Activated naive CD8-positive, alpha-beta T cell treated with anti-CD3 and anti-CD28 coated beads, Interleukin-2, amount 10 ng/mL, durations not matched to agents 7 days and 5 days (primary cell): ENCODE data around the gene RBP3. TPM values are rescaled to one million over a fixed set of nuclear protein-coding genes. Genes with fewer than 3 reads are reported as not detected.

ENCODE experiments used
- ATAC-seq: fragments of 150-1000 bp; cut with Tn5 transposase; one replicate; pipeline ENCODE4 v1.10.0; 2021; ENCODE audit warnings: low read depth, moderate library complexity
- POLR2A ChIA-PET: fragments of 350-600 bp; sonication (Branson Sonifier 250); formaldehyde crosslinking; loops from one replicate; lab custom pipeline; 2021; ENCODE audit warnings: antibody characterized with exemption; lab: Charles Lee
- DNase-seq: peaks from one replicate; pipeline ENCODE4 v3.0.0; 2021
- H3K27ac Mint-ChIP-seq: one replicate; pipeline ENCODE4 v1.8.0; 2022; ENCODE audit warnings: mild to moderate bottlenecking, mixed read lengths
- H3K27me3 Mint-ChIP-seq: one replicate; pipeline ENCODE4 v1.8.0; 2022; ENCODE audit warnings: mild to moderate bottlenecking, moderate library complexity, mixed read lengths
- H3K36me3 Mint-ChIP-seq: one replicate; pipeline ENCODE4 v1.8.0; 2021; ENCODE audit warnings: mild to moderate bottlenecking, mixed read lengths
- H3K4me1 Mint-ChIP-seq: one replicate; pipeline ENCODE4 v1.8.0; 2021; ENCODE audit warnings: mixed read lengths
- H3K4me3 Mint-ChIP-seq: one replicate; pipeline ENCODE4 v1.8.0; 2022; ENCODE audit warnings: mild to moderate bottlenecking, moderate library complexity, mixed read lengths
- H3K9me3 Mint-ChIP-seq: one replicate; pipeline ENCODE4 v1.8.0; 2021; ENCODE audit warnings: mixed read lengths
- total RNA-seq, 2 experiments: library from RNA; stranded (reverse); gene quantifications; one replicate each; pipeline ENCODE4 v1.2.3, GENCODE V29; 2021

The RBP3 gene
- total RNA-seq, 2 experiments from 2014 or later = not detected

DNA sequence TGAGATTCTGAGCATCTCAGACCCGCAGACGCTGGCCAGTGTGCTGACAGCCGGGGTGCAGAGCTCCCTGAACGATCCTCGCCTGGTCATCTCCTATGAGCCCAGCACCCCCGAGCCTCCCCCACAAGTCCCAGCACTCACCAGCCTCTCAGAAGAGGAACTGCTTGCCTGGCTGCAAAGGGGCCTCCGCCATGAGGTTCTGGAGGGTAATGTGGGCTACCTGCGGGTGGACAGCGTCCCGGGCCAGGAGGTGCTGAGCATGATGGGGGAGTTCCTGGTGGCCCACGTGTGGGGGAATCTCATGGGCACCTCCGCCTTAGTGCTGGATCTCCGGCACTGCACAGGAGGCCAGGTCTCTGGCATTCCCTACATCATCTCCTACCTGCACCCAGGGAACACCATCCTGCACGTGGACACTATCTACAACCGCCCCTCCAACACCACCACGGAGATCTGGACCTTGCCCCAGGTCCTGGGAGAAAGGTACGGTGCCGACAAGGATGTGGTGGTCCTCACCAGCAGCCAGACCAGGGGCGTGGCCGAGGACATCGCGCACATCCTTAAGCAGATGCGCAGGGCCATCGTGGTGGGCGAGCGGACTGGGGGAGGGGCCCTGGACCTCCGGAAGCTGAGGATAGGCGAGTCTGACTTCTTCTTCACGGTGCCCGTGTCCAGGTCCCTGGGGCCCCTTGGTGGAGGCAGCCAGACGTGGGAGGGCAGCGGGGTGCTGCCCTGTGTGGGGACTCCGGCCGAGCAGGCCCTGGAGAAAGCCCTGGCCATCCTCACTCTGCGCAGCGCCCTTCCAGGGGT is 703 bp downstream of the RBP3 start:
- ATAC-seq (no peak), DNase-seq (no peak)
- no peaks in the 10 kb centered on the region for H3K36me3 Mint-ChIP-seq
- H3K4me3 Mint-ChIP-seq = no peak overlapping the region
- POLR2A ChIA-PET = no interaction called here
- no peak overlapping the region for H3K27ac Mint-ChIP-seq
- no peaks in the 10 kb centered on the region for H3K4me1 Mint-ChIP-seq
- H3K9me3 Mint-ChIP-seq = no peaks in the 10 kb centered on the region
- no peaks in the 10 kb centered on the region for H3K27me3 Mint-ChIP-seq

DNA sequence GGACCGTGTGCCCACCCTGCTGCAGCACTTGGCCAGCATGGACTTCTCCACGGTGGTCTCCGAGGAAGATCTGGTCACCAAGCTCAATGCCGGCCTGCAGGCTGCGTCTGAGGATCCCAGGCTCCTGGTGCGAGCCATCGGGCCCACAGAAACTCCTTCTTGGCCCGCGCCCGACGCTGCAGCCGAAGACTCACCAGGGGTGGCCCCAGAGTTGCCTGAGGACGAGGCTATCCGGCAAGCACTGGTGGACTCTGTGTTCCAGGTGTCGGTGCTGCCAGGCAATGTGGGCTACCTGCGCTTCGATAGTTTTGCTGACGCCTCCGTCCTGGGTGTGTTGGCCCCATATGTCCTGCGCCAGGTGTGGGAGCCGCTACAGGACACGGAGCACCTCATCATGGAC is 1.4 kb downstream of the RBP3 start:
- POLR2A ChIA-PET = no interaction called here
- H3K27me3 Mint-ChIP-seq = no peaks in the 10 kb centered on the region
- no peak for ATAC-seq

DNA sequence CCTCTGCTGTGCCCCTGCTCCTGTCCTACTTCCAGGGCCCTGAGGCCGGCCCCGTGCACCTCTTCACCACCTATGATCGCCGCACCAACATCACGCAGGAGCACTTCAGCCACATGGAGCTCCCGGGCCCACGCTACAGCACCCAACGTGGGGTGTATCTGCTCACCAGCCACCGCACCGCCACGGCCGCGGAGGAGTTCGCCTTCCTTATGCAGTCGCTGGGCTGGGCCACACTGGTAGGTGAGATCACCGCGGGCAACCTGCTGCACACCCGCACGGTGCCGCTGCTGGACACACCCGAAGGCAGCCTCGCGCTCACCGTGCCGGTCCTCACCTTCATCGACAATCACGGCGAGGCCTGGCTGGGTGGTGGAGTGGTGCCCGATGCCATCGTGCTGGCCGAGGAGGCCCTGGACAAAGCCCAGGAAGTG is 1.8 kb downstream of the RBP3 start:
- peak; percentile 17 for DNase-seq
- POLR2A ChIA-PET = no interaction called here
- Mint-ChIP-seq H3K4me3 (no peak overlapping the region), H3K27me3 (no peaks in the 10 kb centered on the region), H3K27ac (no peak overlapping the region), H3K36me3 (no peaks in the 10 kb centered on the region), H3K4me1 (no peaks in the 10 kb centered on the region), H3K9me3 (no peaks in the 10 kb centered on the region)
- no peak for ATAC-seq

More for the DNA sequence above, 1.4 kb downstream of the RBP3 start:
- Mint-ChIP-seq H3K4me3 (no peak overlapping the region), H3K4me1 (no peaks in the 10 kb centered on the region), H3K27ac (no peak overlapping the region), H3K9me3 (no peaks in the 10 kb centered on the region), H3K36me3 (no peaks in the 10 kb centered on the region)
- peak; percentile 4 for DNase-seq

DNA sequence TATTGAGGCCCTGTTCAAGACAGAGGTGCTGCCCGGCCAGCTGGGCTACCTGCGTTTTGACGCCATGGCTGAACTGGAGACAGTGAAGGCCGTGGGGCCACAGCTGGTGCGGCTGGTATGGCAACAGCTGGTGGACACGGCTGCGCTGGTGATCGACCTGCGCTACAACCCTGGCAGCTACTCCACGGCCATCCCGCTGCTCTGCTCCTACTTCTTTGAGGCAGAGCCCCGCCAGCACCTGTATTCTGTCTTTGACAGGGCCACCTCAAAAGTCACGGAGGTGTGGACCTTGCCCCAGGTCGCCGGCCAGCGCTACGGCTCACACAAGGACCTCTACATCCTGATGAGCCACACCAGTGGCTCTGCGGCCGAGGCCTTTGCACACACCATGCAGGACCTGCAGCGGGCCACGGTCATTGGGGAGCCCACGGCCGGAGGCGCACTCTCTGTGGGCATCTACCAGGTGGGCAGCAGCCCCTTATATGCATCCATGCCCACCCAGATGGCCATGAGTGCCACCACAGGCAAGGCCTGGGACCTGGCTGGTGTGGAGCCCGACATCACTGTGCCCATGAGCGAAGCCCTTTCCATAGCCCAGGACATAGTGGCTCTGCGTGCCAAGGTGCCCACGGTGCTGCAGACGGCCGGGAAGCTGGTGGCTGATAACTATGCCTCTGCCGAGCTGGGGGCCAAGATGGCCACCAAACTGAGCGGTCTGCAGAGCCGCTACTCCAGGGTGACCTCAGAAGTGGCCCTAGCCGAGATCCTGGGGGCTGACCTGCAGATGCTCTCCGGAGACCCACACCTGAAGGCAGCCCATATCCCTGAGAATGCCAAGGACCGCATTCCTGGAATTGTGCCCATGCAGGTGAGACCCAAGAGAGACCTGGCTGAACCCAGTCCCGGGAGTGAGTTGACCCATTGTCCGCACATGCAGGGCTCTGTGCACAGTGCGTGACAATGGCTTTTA is 2.8 kb downstream of the RBP3 start:
- H3K27me3 Mint-ChIP-seq = no peaks in the 10 kb centered on the region
- H3K4me1 Mint-ChIP-seq = no peaks in the 10 kb centered on the region

DNA sequence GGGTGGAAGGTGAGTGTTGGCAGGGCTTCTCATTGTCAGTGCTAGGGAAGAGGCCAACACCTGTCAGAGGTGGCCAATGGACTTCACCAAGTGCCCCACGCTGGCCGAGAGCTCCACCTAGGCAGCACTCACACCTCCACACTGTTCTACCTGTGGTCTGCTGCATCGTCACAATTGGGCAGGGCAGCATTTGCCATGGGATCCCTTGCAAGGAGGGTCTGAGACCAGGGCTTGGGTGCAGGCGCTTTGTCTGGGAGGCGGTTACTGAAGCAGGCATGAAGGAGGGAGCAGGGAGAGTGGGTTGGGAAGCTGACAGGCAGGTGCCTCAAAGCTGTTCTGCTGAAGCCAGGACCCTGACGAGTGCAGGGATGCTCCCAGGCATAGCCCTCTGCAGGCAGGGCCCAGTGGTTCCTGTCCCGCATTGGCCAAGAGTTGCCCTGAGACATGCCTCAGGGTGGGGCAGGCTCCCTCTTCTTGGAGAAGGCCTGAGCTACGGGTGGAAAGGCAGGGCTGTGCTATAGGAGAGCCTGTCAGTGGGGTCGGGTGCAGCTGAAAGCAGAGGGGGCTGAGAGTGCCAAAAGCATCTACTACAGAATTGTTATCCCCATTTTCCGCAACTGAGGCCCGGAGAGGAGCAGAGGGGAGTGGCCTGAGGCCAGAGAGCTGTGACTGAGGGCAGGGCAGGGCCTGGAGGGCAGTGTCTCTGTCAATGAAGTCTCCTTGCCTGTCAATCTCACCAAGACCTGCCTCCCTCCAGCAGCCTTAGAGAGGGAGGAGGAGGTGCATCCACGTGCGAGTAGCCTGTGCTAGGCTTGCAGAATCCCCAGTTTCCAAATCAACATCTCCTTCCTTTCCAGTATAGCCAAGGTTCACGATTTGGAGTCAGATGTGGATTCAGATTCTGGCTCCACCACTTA is 4.0 kb downstream of the RBP3 start:
- no peaks in the 10 kb centered on the region for H3K4me1 Mint-ChIP-seq
- H3K9me3 Mint-ChIP-seq = no peaks in the 10 kb centered on the region
- no peak overlapping the region for H3K4me3 Mint-ChIP-seq
- ATAC-seq (no peak), DNase-seq (no peak)
- no peaks in the 10 kb centered on the region for H3K27me3 Mint-ChIP-seq
- no peak overlapping the region for H3K27ac Mint-ChIP-seq
- H3K36me3 Mint-ChIP-seq = no peaks in the 10 kb centered on the region
- POLR2A ChIA-PET = no interaction called here

More for the DNA sequence above, 2.8 kb downstream of the RBP3 start:
- no peak for ATAC-seq
- H3K27ac Mint-ChIP-seq = no peak overlapping the region
- POLR2A ChIA-PET = no interaction called here
- no peaks in the 10 kb centered on the region for H3K9me3 Mint-ChIP-seq
- H3K4me3 Mint-ChIP-seq = no peak overlapping the region
- DNase-seq = no peak
- no peaks in the 10 kb centered on the region for H3K36me3 Mint-ChIP-seq

DNA sequence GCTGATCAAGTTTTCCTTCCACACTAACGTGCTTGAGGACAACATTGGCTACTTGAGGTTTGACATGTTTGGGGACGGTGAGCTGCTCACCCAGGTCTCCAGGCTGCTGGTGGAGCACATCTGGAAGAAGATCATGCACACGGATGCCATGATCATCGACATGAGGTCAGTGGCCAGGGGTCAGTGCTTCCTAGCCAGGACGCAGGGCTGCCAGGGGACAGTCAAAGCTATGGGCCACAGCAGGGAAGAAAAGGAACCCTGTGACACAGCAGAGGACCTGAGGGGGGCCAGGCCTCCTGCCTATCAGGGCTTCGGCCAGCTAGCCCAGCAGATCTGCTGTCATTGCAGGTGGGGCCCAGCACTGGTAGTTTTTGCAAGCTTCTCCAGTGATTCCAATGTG is 5.2 kb downstream of the RBP3 start:
- DNase-seq = no peak
- POLR2A ChIA-PET = no interaction called here
- H3K27me3 Mint-ChIP-seq = no peaks in the 10 kb centered on the region
- no peaks in the 10 kb centered on the region for H3K9me3 Mint-ChIP-seq
- ATAC-seq = no peak
- no peak overlapping the region for H3K27ac Mint-ChIP-seq
- no peaks in the 10 kb centered on the region for H3K36me3 Mint-ChIP-seq
- no peak overlapping the region for H3K4me3 Mint-ChIP-seq
- no peaks in the 10 kb centered on the region for H3K4me1 Mint-ChIP-seq

DNA sequence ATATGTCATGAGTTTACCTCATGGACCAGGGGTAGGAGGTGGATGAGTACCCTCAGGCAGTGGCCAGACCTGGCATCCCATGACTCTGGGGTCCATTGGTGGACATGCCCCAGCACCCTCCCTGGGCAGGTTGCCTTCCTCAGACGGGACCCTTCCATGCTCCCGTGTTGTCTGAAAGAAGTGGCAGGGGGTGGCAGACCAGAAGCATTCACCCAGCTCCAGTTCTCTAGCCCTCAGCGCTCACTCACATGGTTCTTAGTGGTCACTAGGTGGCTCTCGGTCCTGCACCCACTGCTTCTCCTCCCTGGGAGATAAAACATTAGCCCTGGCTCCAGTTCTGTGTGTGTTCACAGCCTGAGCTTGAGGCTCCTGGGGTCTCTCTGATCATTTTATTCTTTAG is 6.0 kb downstream of the RBP3 start:
- POLR2A ChIA-PET = no interaction called here
- DNase-seq (no peak), ATAC-seq (no peak)
- no peak overlapping the region for H3K27ac Mint-ChIP-seq
- no peaks in the 10 kb centered on the region for H3K4me1 Mint-ChIP-seq
- H3K9me3 Mint-ChIP-seq = no peaks in the 10 kb centered on the region
- H3K4me3 Mint-ChIP-seq = no peak overlapping the region
- no peaks in the 10 kb centered on the region for H3K27me3 Mint-ChIP-seq
- no peaks in the 10 kb centered on the region for H3K36me3 Mint-ChIP-seq

DNA sequence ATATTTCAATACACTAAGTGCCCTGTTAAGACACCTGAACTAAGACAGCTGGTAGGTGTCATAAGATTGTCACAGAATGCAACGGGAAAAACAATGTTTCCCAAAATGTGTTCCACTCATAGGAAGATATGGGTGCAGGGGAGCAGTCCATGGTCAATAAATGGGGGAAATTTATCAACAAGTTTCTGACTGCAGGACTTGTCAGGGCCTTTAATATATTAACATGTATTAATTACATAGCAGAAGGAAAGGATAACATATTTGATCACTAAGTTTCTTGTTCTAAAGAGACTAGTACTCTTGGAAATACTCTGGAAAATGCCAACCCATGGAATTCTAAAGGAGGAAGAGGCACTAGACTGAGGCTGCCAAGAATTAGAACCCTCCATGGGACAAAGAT is 6.7 kb downstream of the RBP3 start:
- Mint-ChIP-seq H3K27ac (no peak overlapping the region), H3K4me1 (no peaks in the 10 kb centered on the region), H3K9me3 (no peaks in the 10 kb centered on the region), H3K36me3 (no peaks in the 10 kb centered on the region), H3K27me3 (no peaks in the 10 kb centered on the region), H3K4me3 (no peak overlapping the region)
- ATAC-seq = no peak
- POLR2A ChIA-PET = no interaction called here
- no peak for DNase-seq

DNA sequence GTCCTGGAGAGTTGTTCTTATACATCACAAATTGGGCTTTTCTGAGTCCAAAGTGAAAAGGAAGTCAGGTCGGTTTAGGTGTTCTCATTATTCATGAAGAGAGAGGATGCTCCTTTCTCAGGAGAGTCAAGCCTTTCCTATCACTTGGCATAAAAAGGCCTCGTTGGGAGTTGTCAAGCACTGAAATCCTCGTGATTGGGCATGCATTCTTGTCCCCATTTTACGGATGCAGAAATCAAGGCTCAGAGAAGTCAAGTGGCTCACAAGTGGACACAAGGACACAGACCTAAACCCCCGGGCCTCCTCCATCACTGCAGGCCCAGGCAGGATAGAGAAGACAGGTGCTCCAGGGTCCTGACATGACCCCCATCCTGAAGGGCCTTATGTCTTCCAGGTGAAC is 8.5 kb downstream of the RBP3 start:
- no peak overlapping the region for H3K27ac Mint-ChIP-seq
- no peaks in the 10 kb centered on the region for H3K36me3 Mint-ChIP-seq
- ATAC-seq (no peak), DNase-seq (no peak)
- no peaks in the 10 kb centered on the region for H3K4me1 Mint-ChIP-seq
- H3K4me3 Mint-ChIP-seq = no peak overlapping the region
- no peaks in the 10 kb centered on the region for H3K9me3 Mint-ChIP-seq
- no peaks in the 10 kb centered on the region for H3K27me3 Mint-ChIP-seq
- POLR2A ChIA-PET = no interaction called here

DNA sequence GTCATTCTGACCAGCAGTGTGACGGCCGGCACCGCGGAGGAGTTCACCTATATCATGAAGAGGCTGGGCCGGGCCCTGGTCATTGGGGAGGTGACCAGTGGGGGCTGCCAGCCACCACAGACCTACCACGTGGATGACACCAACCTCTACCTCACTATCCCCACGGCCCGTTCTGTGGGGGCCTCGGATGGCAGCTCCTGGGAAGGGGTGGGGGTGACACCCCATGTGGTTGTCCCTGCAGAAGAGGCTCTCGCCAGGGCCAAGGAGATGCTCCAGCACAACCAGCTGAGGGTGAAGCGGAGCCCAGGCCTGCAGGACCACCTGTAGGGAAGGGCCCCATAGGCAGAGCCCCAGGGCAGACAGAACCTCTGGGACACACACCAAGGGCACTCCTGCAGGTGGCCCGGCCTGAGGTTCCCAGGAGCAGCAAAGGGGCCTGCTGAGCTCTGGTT is 9.0 kb downstream of the RBP3 start:
- POLR2A ChIA-PET = no interaction called here
- no peak for DNase-seq
- ATAC-seq = no peak

DNA sequence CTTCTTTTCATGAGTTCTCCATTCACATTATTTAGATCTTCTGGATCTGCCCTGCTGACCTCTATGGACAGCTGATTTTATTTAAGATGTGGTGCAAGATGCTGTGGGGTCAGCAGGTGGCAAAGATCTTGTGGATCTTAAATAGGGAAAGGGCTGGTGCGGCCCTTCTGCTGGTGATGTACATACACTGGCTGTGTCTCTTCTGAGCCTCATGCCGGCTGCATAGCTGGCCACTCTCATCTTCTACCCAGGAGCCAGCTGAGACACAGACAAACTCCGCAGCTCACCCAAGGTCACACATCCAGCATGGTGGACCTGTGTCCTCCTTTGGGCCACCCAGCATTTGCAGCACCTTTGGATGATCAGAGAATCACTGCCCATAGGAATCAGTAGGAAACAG is 9.7 kb downstream of the RBP3 start:
- POLR2A ChIA-PET = no interaction called here
- Mint-ChIP-seq H3K9me3 (no peaks in the 10 kb centered on the region), H3K27me3 (peaks cover 2% of the 10 kb centered on the region), H3K4me3 (no peak overlapping the region), H3K36me3 (no peaks in the 10 kb centered on the region), H3K27ac (no peak overlapping the region), H3K4me1 (no peaks in the 10 kb centered on the region)
- no peak for ATAC-seq
- no peak for DNase-seq

More for the DNA sequence above, 9.0 kb downstream of the RBP3 start:
- H3K4me3 Mint-ChIP-seq = no peak overlapping the region
- no peaks in the 10 kb centered on the region for H3K4me1 Mint-ChIP-seq
- no peak overlapping the region for H3K27ac Mint-ChIP-seq
- no peaks in the 10 kb centered on the region for H3K9me3 Mint-ChIP-seq
- H3K36me3 Mint-ChIP-seq = no peaks in the 10 kb centered on the region
- H3K27me3 Mint-ChIP-seq = peaks cover under 1% of the 10 kb centered on the region

DNA sequence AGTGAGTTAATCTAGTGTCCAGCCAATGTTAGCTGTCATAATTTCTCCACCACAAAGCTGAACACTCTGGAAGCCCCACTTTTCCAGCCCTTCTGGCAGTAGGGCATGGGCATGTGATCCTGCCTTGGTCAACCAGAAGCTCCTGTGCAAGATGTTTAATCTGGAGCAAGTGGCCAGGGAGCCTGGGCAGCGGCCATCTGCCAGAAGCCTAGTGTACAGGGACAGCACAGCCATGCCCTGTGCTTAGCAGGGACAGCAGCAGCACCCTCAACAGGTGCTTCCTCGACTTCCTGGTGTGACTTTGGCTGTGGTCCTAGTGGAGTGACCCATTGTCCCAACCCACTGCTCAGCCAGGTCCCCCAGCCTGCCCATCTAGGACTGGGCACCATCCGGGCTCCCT is 10.3 kb downstream of the RBP3 start:
- DNase-seq = no peak
- H3K4me3 Mint-ChIP-seq = no peak overlapping the region
- no peaks in the 10 kb centered on the region for H3K9me3 Mint-ChIP-seq
- no peak overlapping the region for H3K27ac Mint-ChIP-seq
- H3K27me3 Mint-ChIP-seq = peaks cover 2% of the 10 kb centered on the region
- no peaks in the 10 kb centered on the region for H3K4me1 Mint-ChIP-seq
- POLR2A ChIA-PET = no interaction called here
- no peaks in the 10 kb centered on the region for H3K36me3 Mint-ChIP-seq
- ATAC-seq = no peak

DNA sequence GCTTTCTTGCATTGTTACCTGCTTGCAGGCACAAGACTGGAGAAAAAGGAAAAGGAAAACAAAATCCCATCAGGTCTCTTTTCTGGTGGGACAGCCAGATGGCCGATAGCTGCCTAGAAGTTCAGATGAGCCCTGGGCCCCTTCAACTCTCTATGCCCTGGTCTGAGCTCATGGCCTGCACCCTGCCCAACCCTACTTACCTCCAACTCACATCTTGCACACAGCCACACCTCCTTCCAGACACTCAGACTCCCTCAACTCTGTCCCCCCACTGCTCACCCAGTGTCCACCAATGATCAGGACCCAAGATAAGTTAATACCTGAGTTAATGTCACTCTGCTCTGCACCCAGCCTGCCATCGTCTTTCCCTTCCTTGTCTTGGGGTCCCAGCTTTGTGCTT is 10.9 kb downstream of the RBP3 start:
- H3K9me3 Mint-ChIP-seq = no peaks in the 10 kb centered on the region
- H3K36me3 Mint-ChIP-seq = no peaks in the 10 kb centered on the region
- POLR2A ChIA-PET = no interaction called here
- ATAC-seq (no peak), DNase-seq (no peak)
- H3K27ac Mint-ChIP-seq = no peak overlapping the region
- no peaks in the 10 kb centered on the region for H3K4me1 Mint-ChIP-seq
- H3K4me3 Mint-ChIP-seq = no peak overlapping the region
- H3K27me3 Mint-ChIP-seq = peaks cover 2% of the 10 kb centered on the region
